K562 (cell line): ENCODE results near the gene DHRS13.

Experiments used
- CTCF ChIP-seq, 3 experiments: IDR thresholded peaks in 2 of 3; conservative IDR thresholded peaks in 1 of 3; 2 replicates each; pipeline ENCODE4 v1.5.1; 2011 to 2012; ENCODE audit warnings: low read length in 3 of 3, mild to moderate bottlenecking in 3 of 3, control low read depth in 2 of 3, improper control_type of control experiment in 1 of 3, inconsistent platforms in 1 of 3, low read depth in 1 of 3, mixed read lengths in 1 of 3, moderate library complexity in 1 of 3; ENCODE audit not compliant: insufficient read depth in 2 of 3
- NFXL1 ChIP-seq: fragments of 450-650 bp; formaldehyde crosslinking; IDR thresholded peaks from 2 replicates; pipeline ENCODE4 v1.4.0; 2021; ENCODE audit warnings: mild to moderate bottlenecking
- NRF1 ChIP-seq, 2 experiments: fragments of 450-650 bp; IDR thresholded peaks in 1 of 2; conservative IDR thresholded peaks in 1 of 2; 2 replicates each; pipeline ENCODE4 v1.6.1; 2014; ENCODE audit warnings: mild to moderate bottlenecking in 2 of 2
- SP1 ChIP-seq: sonication (generic); formaldehyde crosslinking; IDR thresholded peaks from 2 replicates; pipeline ENCODE4 v1.8.1; 2022; ENCODE audit warnings: mild to moderate bottlenecking, missing genetic modification reagents
- USF1 ChIP-seq: sonication (generic); formaldehyde crosslinking; IDR thresholded peaks from 2 replicates; pipeline ENCODE4 v1.9.0; 2022; ENCODE audit warnings: mild to moderate bottlenecking, missing genetic modification reagents
- TF ChIP-seq, protein P1 (sequence below): fragments of 250-450 bp; sonication (Bioruptor Pico); IDR thresholded peaks from 2 replicates; pipeline ENCODE4 v1.5.0; 2021

GRCh38 chr17:28896491-28896883 is 6.4 kb downstream of the DHRS13 start:
- TF ChIP-seq, protein P1, sequence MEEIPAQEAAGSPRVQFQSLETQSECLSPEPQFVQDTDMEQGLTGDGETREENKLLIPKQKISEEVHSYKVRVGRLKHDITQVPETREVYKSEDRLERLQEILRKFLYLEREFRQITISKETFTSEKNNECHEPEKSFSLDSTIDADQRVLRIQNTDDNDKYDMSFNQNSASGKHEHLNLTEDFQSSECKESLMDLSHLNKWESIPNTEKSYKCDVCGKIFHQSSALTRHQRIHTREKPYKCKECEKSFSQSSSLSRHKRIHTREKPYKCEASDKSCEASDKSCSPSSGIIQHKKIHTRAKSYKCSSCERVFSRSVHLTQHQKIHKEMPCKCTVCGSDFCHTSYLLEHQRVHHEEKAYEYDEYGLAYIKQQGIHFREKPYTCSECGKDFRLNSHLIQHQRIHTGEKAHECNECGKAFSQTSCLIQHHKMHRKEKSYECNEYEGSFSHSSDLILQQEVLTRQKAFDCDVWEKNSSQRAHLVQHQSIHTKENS (CRISPR knock-in tag) = no peak
- TF ChIP-seq NRF1 (conservative IDR thresholded peaks at IDR 0.05 in 1 of 2, IDR thresholded peaks at IDR 0.05 in 1 of 2) (no peak), NFXL1 (CRISPR knock-in tag) (no peak), SP1 (CRISPR knock-in tag) (no peak), CTCF (IDR thresholded peaks at IDR 0.05 in 2 of 3, conservative IDR thresholded peaks at IDR 0.05 in 1 of 3; ENCODE audit: insufficient read depth in 2 of 3, low read depth in 1 of 3, low read length in 3 of 3) (no peak), USF1 (CRISPR knock-in tag) (no peak)
